Fibroblast of the aortic adventitia (primary cell): ENCODE measurements around the gene KCTD16. TPM values are rescaled to one million over a fixed set of nuclear protein-coding genes. Genes with fewer than 3 reads are reported as not detected.

Experiments used
- DNase-seq: peaks from one replicate; pipeline ENCODE4 v3.0.0-alpha.2; 2010; ENCODE audit warnings: low read depth
- H3K4me3 ChIP-seq: 2 replicates; pipeline ENCODE4 v1.5.1; 2011; ENCODE audit warnings: low read depth, mild to moderate bottlenecking, control low read depth, low read length, moderate library complexity
- CTCF ChIP-seq: IDR thresholded peaks from 2 replicates; pipeline ENCODE4 v1.5.1; 2011; ENCODE audit warnings: mild to moderate bottlenecking, low read length, control low read depth, inconsistent platforms; ENCODE audit not compliant: insufficient read depth
- total RNA-seq: library from RNA; depleted of rRNA; stranded (reverse); fragments of >200 nt; gene quantifications from 2 replicates; pipeline ENCODE4 v1.2.3, GENCODE V29; 2012; ENCODE audit warnings: low replicate concordance

KCTD16 gene
- total RNA-seq, 1 donor: 12.6 TPM

GRCh38 chr5:144156767-144157171 is 13.9 kb upstream of the KCTD16 start:
- no peak overlapping the region for H3K4me3 ChIP-seq
- DNase-seq: no peak
- no peak for TF ChIP-seq CTCF

- peak; percentile 28 for DNase-seq
- no peak overlapping the region for H3K4me3 ChIP-seq
- no peak for TF ChIP-seq CTCF
Observed at GRCh38 chr5:144162686-144163085, 8.0 kb upstream of the KCTD16 start.

- no peak for DNase-seq
- no peak for TF ChIP-seq CTCF
- no peak overlapping the region for H3K4me3 ChIP-seq
Observed at GRCh38 chr5:144166696-144167095, 4.0 kb upstream of the KCTD16 start.

- DNase-seq: no peak
- peak overlapping the region; percentile 3 for H3K4me3 ChIP-seq
- TF ChIP-seq CTCF: no peak
Observed at GRCh38 chr5:144167998-144168397, 2.7 kb upstream of the KCTD16 start.

- DNase-seq: no peak
Observed at GRCh38 chr5:144169904-144170275, 783 bp upstream of the KCTD16 start.

GRCh38 chr5:144173766-144174165 is 3.1 kb downstream of the KCTD16 start:
- H3K4me3 ChIP-seq: no peak overlapping the region
- peak; percentile 45 for DNase-seq
- TF ChIP-seq CTCF: no peak

More at GRCh38 chr5:144169904-144170275, 783 bp upstream of the KCTD16 start:
- no peak for TF ChIP-seq CTCF
- H3K4me3 ChIP-seq: peak overlapping the region; percentile 90

- DNase-seq: no peak
- H3K4me3 ChIP-seq: no peak overlapping the region
- no peak for TF ChIP-seq CTCF
Observed at GRCh38 chr5:144177548-144177947, 6.9 kb downstream of the KCTD16 start.
